Loucy (cell line): ENCODE results near the gene TMEM272.

Experiments
- EZH2phosphoT487 ChIP-seq: fragments of 200-600 bp; IDR thresholded peaks from 2 replicates; pipeline ENCODE4 v1.6.1; 2018; ENCODE audit warnings: antibody characterized with exemption, mild to moderate bottlenecking, moderate library complexity, borderline replicate concordance
- TF ChIP-seq, protein P1 (sequence below): fragments of 200-600 bp; sonication (generic); conservative IDR thresholded peaks from 2 replicates; pipeline ENCODE4 v1.5.1; 2014; ENCODE audit warnings: mild to moderate bottlenecking, antibody characterized with exemption, low read length

DNA sequence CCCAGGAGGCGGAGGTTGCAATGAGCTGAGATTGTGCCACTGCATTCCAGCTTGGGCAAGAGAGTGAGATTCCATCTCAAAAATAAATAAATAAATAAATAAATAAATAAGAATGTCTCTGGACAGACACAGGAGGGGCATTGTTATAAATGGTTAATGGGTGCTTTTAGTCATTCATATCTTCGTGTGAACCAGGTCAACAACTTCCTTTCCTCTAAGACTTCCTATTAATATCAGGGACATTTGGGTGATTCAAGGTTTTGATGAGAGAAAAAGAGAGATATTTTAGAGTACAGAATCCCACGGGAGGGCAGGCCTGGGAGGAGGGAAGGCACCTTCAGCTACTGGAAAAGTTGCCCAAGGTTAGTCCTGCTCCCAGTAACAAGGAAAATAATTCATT, 64.9 kb downstream of the TMEM272 start:
- TF ChIP-seq, protein P1, sequence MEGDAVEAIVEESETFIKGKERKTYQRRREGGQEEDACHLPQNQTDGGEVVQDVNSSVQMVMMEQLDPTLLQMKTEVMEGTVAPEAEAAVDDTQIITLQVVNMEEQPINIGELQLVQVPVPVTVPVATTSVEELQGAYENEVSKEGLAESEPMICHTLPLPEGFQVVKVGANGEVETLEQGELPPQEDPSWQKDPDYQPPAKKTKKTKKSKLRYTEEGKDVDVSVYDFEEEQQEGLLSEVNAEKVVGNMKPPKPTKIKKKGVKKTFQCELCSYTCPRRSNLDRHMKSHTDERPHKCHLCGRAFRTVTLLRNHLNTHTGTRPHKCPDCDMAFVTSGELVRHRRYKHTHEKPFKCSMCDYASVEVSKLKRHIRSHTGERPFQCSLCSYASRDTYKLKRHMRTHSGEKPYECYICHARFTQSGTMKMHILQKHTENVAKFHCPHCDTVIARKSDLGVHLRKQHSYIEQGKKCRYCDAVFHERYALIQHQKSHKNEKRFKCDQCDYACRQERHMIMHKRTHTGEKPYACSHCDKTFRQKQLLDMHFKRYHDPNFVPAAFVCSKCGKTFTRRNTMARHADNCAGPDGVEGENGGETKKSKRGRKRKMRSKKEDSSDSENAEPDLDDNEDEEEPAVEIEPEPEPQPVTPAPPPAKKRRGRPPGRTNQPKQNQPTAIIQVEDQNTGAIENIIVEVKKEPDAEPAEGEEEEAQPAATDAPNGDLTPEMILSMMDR: no peak
- TF ChIP-seq EZH2phosphoT487: no peak
